Activated CD4-positive, alpha-beta memory T cell treated with anti-CD3 and anti-CD28 coated beads for 36 hours (primary cell): ENCODE results near the gene PCP4. TPM values are rescaled to one million over a fixed set of nuclear protein-coding genes. Genes with fewer than 3 reads are reported as not detected.
A peak's percentile ranks its signal among the peaks of the same experiment; 100 is the strongest.

Source experiments
- CTCF ChIA-PET: fragments of 350-600 bp; sonication (Branson Sonifier 250); formaldehyde crosslinking; loops from one replicate; lab custom pipeline; 2021; ENCODE audit warnings: antibody characterized with exemption, inconsistent platforms; lab: Charles Lee
- POLR2A ChIA-PET: fragments of 350-600 bp; sonication (Branson Sonifier 250); formaldehyde crosslinking; loops from one replicate; lab custom pipeline; 2021; ENCODE audit warnings: antibody characterized with exemption; lab: Charles Lee
- DNase-seq: peaks from one replicate; pipeline ENCODE4 v3.0.0-alpha.2; 2020
- H3K27ac Mint-ChIP-seq: one replicate; pipeline ENCODE4 v1.8.0; 2021; ENCODE audit warnings: mixed read lengths
- H3K27me3 Mint-ChIP-seq: one replicate; pipeline ENCODE4 v1.8.0; 2021; ENCODE audit warnings: mixed read lengths
- H3K36me3 Mint-ChIP-seq: one replicate; pipeline ENCODE4 v1.8.0; 2021; ENCODE audit warnings: mixed read lengths
- H3K4me1 Mint-ChIP-seq: one replicate; pipeline ENCODE4 v1.8.0; 2021; ENCODE audit warnings: low read depth, mixed read lengths
- H3K4me3 Mint-ChIP-seq: one replicate; pipeline ENCODE4 v1.8.0; 2021; ENCODE audit warnings: mild to moderate bottlenecking, mixed read lengths
- H3K9me3 Mint-ChIP-seq: one replicate; pipeline ENCODE4 v1.8.0; 2021; ENCODE audit warnings: mixed read lengths
- intact Hi-C: fragments of 100-400 bp; cut with micrococcal nuclease; formaldehyde crosslinking; loops from one replicate; pipeline ENCODE4 v1.15.1; 2023
- total RNA-seq, 2 experiments: library from RNA; stranded (reverse); gene quantifications; one replicate each; pipeline ENCODE4 v1.2.3, GENCODE V29; 2021

PCP4 gene
- total RNA-seq = not detected

DNA sequence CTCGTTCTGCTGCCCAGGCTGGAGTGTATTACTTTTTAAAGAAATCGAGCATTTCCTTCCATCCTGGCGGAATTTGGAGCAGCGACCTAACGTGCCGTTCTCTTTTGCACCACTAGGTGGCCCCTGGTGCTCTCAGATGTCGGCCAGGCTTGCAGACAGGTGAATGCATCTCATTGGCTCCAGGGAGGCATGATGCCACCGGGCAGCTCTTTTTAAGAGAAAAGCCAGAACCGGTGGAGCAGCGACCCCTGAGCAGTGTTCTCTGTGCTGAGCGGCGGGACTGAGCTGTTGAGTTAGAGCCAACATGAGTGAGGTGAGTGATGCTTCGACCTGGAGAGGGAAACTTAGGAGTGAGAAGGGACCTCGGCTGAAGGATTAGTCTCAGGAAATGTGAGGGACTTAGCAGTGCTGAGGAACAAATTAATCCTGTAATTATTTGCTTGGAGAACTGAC, at the start of gene PCP4:
Gene PCP4 (plus strand): TSS at position 241 of the 453 bp plus-strand sequence. CDS start 64 bp downstream, at position 305.
- intact Hi-C loops = no loop called here
- H3K27ac Mint-ChIP-seq = no peak within 1 kb of the TSS
- H3K36me3 Mint-ChIP-seq = no peaks in the 10 kb centered on the region
- ChIA-PET POLR2A (no interaction called here), CTCF (interaction anchor here (1.4 to 1.7 kb wide), 2 partner anchors 15 to 253 kb away, joined by 3 to 6 read pairs; no protein-coding TSS in a partner anchor)
- H3K4me1 Mint-ChIP-seq = no peaks in the 10 kb centered on the region
- H3K9me3 Mint-ChIP-seq = no peaks in the 10 kb centered on the region
- H3K4me3 Mint-ChIP-seq = no peak within 1 kb of the TSS
- H3K27me3 Mint-ChIP-seq = no peaks in the 10 kb centered on the region
- DNase-seq = peak; percentile 43

DNA sequence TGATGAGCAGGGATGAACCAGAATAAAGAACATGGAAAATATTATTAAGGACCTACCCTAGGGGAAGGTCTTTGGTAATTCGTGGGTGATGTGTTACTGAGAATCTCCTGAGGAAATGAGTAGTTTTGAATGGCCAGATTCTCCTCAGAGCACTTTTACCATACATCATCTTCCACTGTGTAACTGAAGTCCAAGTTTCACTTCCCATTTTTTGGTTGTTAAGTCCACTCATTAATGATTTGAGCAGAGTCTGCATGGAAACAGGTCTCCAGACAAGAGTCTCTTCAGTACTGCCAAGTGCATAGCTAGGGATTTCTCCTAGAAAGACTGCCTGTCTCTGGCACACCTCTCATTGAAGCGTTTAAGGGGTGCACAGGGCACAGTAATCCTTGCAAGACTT, 48.7 kb upstream of the PCP4 start:
- ChIA-PET POLR2A (no interaction called here), CTCF (no interaction called here)
- no peaks in the 10 kb centered on the region for H3K9me3 Mint-ChIP-seq
- intact Hi-C loops = no loop called here
- H3K27me3 Mint-ChIP-seq = no peaks in the 10 kb centered on the region
- no peak for DNase-seq
- H3K4me3 Mint-ChIP-seq = no peak overlapping the region
- H3K4me1 Mint-ChIP-seq = no peaks in the 10 kb centered on the region
- H3K36me3 Mint-ChIP-seq = no peaks in the 10 kb centered on the region
- H3K27ac Mint-ChIP-seq = no peak overlapping the region

DNA sequence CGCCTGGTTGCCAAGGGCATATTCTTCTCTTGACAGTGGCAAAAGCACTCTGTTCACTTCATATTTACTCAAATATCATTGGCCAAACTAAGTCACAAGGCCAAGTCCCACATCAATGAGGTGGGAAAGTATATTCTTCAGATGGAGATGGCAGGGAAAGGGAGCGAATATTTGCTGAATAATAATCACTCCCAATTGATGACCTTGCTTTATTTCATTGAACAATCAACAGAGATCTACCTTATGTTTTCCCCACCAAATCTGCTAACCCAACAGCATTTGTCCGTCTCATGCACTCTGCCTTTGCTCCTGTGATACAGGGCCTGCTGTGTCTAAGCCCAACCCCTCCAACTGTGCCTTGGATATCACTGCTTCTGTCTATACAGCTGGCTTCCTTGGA, 45.2 kb upstream of the PCP4 start:
- no peaks in the 10 kb centered on the region for H3K4me1 Mint-ChIP-seq
- peaks cover 5% of the 10 kb centered on the region for H3K9me3 Mint-ChIP-seq
- intact Hi-C loops = no loop called here
- H3K4me3 Mint-ChIP-seq = no peak overlapping the region
- POLR2A ChIA-PET = no interaction called here
- no peaks in the 10 kb centered on the region for H3K36me3 Mint-ChIP-seq
- CTCF ChIA-PET = no interaction called here
- H3K27ac Mint-ChIP-seq = no peak overlapping the region
- no peak for DNase-seq
- no peaks in the 10 kb centered on the region for H3K27me3 Mint-ChIP-seq

DNA sequence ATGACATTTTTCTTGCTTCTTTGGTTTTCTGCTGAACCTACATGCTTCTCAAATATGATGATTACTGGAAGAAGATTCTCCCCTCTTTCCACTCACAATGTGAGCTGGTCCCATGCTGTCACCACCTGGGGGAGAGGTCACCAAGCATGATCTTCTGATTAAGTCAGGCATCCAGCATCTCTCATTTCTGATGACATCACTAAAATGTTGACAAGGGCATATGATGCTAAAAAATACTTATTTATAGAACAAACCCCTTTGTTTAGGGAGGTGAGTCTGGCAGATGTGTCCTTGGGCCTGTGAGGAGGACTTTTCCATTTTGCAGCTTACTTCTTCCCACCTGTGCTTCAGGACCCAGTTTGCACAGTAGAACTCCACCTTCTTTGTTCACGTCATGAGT, 42.0 kb upstream of the PCP4 start:
- DNase-seq = no peak
- intact Hi-C loops = no loop called here
- H3K27ac Mint-ChIP-seq = no peak overlapping the region
- CTCF ChIA-PET = interaction anchor here (0.6 kb wide), 1 partner anchor 395 kb away, joined by 3 read pairs; no protein-coding TSS in a partner anchor
- no peaks in the 10 kb centered on the region for H3K36me3 Mint-ChIP-seq
- no peak overlapping the region for H3K4me3 Mint-ChIP-seq
- POLR2A ChIA-PET = no interaction called here
- no peaks in the 10 kb centered on the region for H3K4me1 Mint-ChIP-seq
- H3K9me3 Mint-ChIP-seq = peaks cover 5% of the 10 kb centered on the region
- H3K27me3 Mint-ChIP-seq = no peaks in the 10 kb centered on the region

DNA sequence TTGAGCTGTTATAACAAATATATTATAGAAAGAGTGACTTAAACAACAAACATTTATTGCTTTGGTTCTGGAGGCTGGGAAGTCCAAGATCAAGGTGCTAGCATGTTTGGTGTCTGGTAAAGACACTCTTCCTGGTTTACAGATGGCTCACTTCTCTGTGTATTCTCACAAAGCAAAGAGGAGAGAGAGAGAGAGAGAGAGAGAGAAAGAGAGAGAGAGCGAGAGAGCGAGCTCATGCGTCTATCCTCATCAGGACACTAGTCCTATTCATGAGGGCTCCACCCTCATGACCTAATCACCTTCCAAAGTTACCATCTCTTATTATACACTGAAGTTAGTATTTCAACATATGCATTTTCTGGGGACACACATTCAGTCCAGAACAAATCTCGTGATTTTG, 32.7 kb upstream of the PCP4 start:
- Mint-ChIP-seq H3K4me1 (no peaks in the 10 kb centered on the region), H3K27ac (no peak overlapping the region), H3K36me3 (no peaks in the 10 kb centered on the region), H3K4me3 (no peak overlapping the region), H3K9me3 (no peaks in the 10 kb centered on the region), H3K27me3 (no peaks in the 10 kb centered on the region)
- CTCF ChIA-PET = no interaction called here
- DNase-seq = no peak
- intact Hi-C loops = no loop called here
- POLR2A ChIA-PET = no interaction called here

DNA sequence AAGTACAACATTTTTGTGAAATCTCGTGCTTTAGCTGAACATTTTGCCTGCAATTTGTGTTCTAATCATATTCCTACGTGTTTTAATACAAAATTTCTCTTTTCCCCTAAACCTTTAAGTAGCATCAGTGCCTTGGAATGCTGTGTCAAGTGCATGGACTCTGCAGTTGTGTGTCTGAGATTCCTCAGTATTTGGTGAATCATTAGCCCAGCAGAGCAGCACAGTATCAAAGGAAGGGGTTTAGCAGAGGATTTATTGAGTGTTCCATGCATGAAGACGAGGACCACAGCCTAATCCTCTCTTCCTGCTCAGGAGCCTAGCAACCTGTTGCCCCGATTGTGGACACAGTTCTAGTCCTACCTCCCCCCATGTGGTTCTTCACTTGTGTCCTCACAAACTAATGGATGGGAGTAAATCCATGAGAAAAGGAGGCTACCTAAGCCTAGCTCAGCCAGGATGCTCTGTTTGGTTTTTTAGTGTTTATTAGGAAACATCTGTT, 29.3 kb upstream of the PCP4 start:
- Mint-ChIP-seq H3K4me1 (no peaks in the 10 kb centered on the region), H3K27me3 (no peaks in the 10 kb centered on the region), H3K36me3 (no peaks in the 10 kb centered on the region), H3K4me3 (no peak overlapping the region), H3K27ac (no peak overlapping the region), H3K9me3 (no peaks in the 10 kb centered on the region)
- DNase-seq = no peak
- CTCF ChIA-PET = no interaction called here
- POLR2A ChIA-PET = no interaction called here
- intact Hi-C loops = no loop called here

DNA sequence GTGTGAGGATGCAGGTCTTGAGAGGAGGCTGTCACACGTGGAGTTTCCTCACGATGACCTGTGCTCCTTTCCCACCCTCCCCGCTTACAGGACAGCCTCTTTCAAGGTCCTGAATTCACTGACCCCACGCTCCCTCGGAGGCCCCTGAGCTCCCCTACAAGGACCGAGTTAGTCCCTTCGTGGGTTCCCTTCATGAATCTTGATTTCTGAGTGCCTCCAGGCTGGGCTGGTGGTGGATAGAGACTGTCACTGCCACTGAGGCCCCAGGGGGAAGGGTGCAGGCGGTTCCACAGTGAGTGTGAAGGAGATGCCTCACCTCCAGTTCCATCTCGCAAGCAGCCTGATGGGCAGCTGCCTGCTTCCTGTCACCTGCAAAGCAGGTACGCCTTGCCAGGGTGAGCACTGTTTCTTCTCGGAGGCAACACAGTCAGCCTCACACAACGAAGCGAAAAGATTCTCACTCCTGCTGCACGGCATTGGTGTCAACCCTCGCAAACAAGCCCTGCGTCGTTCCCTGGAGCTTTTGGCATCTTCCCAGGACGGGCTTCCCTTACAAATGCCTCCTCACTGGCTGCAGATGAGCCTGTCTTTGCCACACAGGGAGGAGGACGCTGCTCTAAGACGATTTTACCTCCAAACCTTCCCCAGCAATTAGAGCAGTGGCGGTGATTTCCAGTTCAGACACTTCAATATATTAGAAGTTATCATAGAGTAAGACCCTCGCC, 26.7 kb upstream of the PCP4 start:
- no peak overlapping the region for H3K4me3 Mint-ChIP-seq
- no peaks in the 10 kb centered on the region for H3K27me3 Mint-ChIP-seq
- no peaks in the 10 kb centered on the region for H3K36me3 Mint-ChIP-seq
- H3K27ac Mint-ChIP-seq = no peak overlapping the region
- no peaks in the 10 kb centered on the region for H3K4me1 Mint-ChIP-seq
- no peak for DNase-seq
- intact Hi-C loops = no loop called here
- ChIA-PET POLR2A (no interaction called here), CTCF (no interaction called here)
- no peaks in the 10 kb centered on the region for H3K9me3 Mint-ChIP-seq

DNA sequence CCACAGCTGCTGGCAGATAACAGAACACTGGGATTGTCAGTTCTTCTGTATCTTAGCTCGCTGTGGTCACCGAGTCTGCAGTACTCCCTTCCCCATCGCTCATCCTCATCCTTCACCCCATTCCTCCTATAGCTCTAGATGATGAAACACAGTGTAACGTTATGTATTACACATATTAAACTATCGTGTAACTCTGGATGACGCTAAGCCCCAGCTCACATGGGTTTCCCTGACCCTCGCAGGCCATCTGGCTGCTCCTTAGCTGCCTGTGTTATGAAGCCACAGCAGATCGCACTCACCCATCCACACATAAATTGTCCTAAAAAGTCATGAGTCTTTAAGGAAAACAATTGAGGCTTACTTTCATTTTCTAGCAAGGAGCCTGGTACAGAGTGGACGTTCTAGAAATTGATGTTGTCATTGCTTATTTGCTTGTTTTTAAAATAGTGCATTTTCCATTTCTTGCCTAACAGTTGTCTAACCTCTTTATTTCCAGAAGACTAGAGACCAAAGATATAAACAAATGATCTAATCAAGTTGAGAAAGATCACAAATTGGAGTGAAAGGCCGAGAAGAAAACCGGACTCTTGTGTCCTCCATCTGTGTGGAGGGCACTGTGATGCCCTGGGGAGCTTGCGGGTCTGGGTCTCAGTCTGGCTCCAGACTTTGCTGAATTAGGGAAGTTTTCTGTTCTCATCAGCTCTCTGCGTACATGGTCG, 24.3 kb upstream of the PCP4 start:
- intact Hi-C loops = no loop called here
- no peak for DNase-seq
- ChIA-PET POLR2A (no interaction called here), CTCF (no interaction called here)
- Mint-ChIP-seq H3K27ac (no peak overlapping the region), H3K27me3 (no peaks in the 10 kb centered on the region), H3K4me1 (no peaks in the 10 kb centered on the region), H3K9me3 (no peaks in the 10 kb centered on the region), H3K4me3 (no peak overlapping the region), H3K36me3 (no peaks in the 10 kb centered on the region)

DNA sequence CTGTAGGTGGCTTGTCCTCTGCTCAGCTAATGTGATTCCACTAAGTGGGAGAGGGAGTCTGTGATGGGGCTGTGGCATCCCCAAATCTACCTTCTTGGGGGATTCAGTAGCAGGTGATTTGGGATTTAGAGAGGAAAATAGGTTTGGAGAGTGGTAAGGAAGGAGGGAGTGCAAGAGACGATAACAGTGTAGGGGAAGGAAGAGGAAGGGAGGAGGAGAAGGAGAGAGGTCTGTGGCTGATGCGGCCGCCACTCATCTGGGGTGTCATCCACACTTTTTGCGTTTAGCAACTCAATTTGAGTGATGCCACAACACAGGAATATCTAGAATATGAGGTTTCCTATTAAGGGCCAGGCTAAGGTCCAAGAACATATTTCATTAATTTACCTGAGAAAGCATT, 23.8 kb upstream of the PCP4 start:
- Mint-ChIP-seq H3K4me1 (no peaks in the 10 kb centered on the region), H3K27me3 (no peaks in the 10 kb centered on the region), H3K27ac (no peak overlapping the region), H3K36me3 (no peaks in the 10 kb centered on the region), H3K9me3 (no peaks in the 10 kb centered on the region), H3K4me3 (no peak overlapping the region)
- intact Hi-C loops = no loop called here
- CTCF ChIA-PET = no interaction called here
- DNase-seq = no peak
- POLR2A ChIA-PET = no interaction called here

DNA sequence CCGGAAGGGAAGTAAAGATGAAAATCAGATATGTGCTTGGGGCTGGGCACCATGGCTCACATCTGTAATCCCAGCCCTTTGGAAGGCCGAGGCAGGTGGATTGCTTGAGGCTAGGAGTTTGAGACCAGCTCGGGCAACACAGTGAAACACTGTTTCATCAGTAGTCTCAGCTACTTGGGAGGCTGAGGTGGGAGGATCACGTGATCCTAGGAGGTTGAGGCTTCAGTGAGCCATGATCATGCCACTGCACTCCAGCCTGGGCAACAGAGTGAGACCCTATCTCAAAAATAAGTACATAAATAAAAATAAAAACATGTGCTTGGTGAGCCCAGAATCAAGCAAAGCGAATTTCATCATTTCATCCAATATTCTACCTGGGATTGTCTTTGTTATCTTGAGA, 23.3 kb upstream of the PCP4 start:
- Mint-ChIP-seq H3K4me1 (no peaks in the 10 kb centered on the region), H3K27ac (no peak overlapping the region), H3K9me3 (no peaks in the 10 kb centered on the region), H3K4me3 (no peak overlapping the region), H3K27me3 (no peaks in the 10 kb centered on the region), H3K36me3 (no peaks in the 10 kb centered on the region)
- DNase-seq = no peak
- CTCF ChIA-PET = no interaction called here
- POLR2A ChIA-PET = no interaction called here
- intact Hi-C loops = no loop called here

DNA sequence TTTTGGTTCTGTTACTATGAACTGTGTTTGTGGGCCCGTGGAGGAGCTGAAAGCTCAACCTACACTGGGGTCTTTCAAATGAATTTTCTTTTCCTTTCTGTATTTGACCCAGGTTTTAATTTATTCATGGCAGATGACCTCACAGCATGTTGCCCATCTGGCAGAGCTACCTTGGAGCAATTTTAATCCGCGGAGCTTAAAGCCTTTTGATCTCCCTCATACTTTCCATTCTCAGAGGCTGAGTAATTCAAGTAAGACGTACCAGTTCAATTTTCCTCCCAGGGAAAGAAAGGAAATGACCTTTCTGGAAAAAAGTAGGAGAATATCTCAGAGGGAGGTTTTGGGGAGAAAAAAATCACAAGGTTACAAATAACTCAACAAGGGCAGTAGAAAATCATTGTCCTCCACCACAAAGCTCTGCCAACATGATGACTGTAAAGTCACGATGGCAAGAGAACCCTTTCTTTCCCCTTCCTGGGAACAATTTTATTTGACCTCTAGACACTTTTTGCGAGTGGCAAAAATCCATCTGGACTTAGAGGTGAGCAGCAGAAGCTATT, 21.6 kb upstream of the PCP4 start:
- H3K9me3 Mint-ChIP-seq = no peaks in the 10 kb centered on the region
- no peak overlapping the region for H3K27ac Mint-ChIP-seq
- DNase-seq = no peak
- H3K4me3 Mint-ChIP-seq = no peak overlapping the region
- H3K4me1 Mint-ChIP-seq = no peaks in the 10 kb centered on the region
- intact Hi-C loops = no loop called here
- POLR2A ChIA-PET = no interaction called here
- no peaks in the 10 kb centered on the region for H3K27me3 Mint-ChIP-seq
- H3K36me3 Mint-ChIP-seq = no peaks in the 10 kb centered on the region
- CTCF ChIA-PET = no interaction called here

DNA sequence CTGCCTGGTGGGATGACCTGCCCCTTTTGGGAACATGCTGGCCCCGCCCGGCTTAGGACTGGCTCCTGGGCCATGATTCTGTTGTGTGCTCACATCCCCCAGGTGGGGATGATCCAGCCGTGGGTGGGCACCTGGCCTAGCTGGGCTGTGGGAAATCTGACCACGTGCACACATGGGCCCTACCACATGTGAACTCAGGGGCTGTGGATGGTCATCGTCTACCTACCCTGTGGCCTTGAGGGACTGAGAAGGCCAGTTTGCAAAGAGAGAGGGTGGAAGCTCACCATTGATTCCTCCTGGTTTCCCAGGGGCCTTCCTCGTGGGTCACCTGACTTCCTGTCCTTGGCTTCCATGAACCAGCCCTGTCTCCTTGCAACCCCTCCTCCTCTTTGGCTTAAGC, 19.4 kb upstream of the PCP4 start:
- intact Hi-C loops = no loop called here

More for the DNA sequence above, 19.4 kb upstream of the PCP4 start:
- H3K4me1 Mint-ChIP-seq = no peaks in the 10 kb centered on the region
- ChIA-PET POLR2A (no interaction called here), CTCF (no interaction called here)
- no peak for DNase-seq
- H3K27me3 Mint-ChIP-seq = no peaks in the 10 kb centered on the region
- no peaks in the 10 kb centered on the region for H3K36me3 Mint-ChIP-seq
- no peak overlapping the region for H3K4me3 Mint-ChIP-seq
- no peaks in the 10 kb centered on the region for H3K9me3 Mint-ChIP-seq
- no peak overlapping the region for H3K27ac Mint-ChIP-seq
